OCI-LY7 (cell line): ENCODE results near the gene PRELP. TPM values are rescaled to one million over a fixed set of nuclear protein-coding genes. Genes with fewer than 3 reads are reported as not detected.

ENCODE experiments used
- BruUV-seq: library from RNA; stranded (reverse); fragments of 400-500 nt; replicated peaks from 2 replicates; lab custom pipeline; 2021; lab: Mats Ljungman, UMichigan
- CTCF ChIA-PET: fragments of 300-600 bp; sonication (Branson Sonifier 250); formaldehyde crosslinking; loops from one replicate; lab custom pipeline; 2022; ENCODE audit warnings: antibody characterized with exemption; ENCODE audit not compliant: unreplicated experiment; lab: Charles Lee
- POLR2A ChIA-PET: fragments of 300-600 bp; sonication (Branson Sonifier 250); formaldehyde crosslinking; loops from one replicate; lab custom pipeline; 2022; ENCODE audit warnings: antibody characterized with exemption; lab: Charles Lee
- DNase-seq: peaks from one replicate; pipeline ENCODE4 v3.0.0-alpha.2; 2015; ENCODE audit warnings: low spot score
- H2AFZ ChIP-seq: fragments of 200-600 bp; sonication (generic), shearing (Covaris generic); 2 replicates; pipeline ENCODE4 v1.6.1; 2014; ENCODE audit warnings: mild to moderate bottlenecking, antibody characterized with exemption, low read length, moderate library complexity
- H3K27ac ChIP-seq: fragments of 200-600 bp; sonication (generic); 2 replicates; pipeline ENCODE4 v1.5.1; 2014; ENCODE audit warnings: mixed run types, low read depth, mild to moderate bottlenecking, moderate library complexity, low read length, inconsistent platforms; ENCODE audit not compliant: poor library complexity, severe bottlenecking
- H3K36me3 ChIP-seq: fragments of 200-600 bp; sonication (generic); 2 replicates; pipeline ENCODE4 v1.6.1; 2014; ENCODE audit warnings: mild to moderate bottlenecking, antibody characterized with exemption, low read length, moderate library complexity, mixed read lengths; ENCODE audit not compliant: insufficient read depth
- H3K4me1 ChIP-seq: fragments of 200-600 bp; sonication (generic); 2 replicates; pipeline ENCODE4 v1.5.1; 2014; ENCODE audit warnings: mild to moderate bottlenecking, low read length; ENCODE audit not compliant: insufficient read depth, poor library complexity, severe bottlenecking
- H3K4me2 ChIP-seq: fragments of 200-600 bp; sonication (generic); 2 replicates; pipeline ENCODE4 v1.6.1; 2014; ENCODE audit warnings: mild to moderate bottlenecking, low read length
- H3K4me3 ChIP-seq: fragments of 200-600 bp; sonication (generic); 2 replicates; pipeline ENCODE4 v1.5.1; 2014; ENCODE audit warnings: mild to moderate bottlenecking, low read depth, low read length; ENCODE audit not compliant: poor library complexity, severe bottlenecking
- H3K79me2 ChIP-seq: fragments of 200-600 bp; sonication (generic); 2 replicates; pipeline ENCODE4 v1.6.1; 2016; ENCODE audit warnings: low read depth, mild to moderate bottlenecking, low read length, moderate library complexity, mixed read lengths; ENCODE audit not compliant: insufficient read depth
- H3K9me2 ChIP-seq: fragments of 200-600 bp; sonication (generic); 2 replicates; pipeline ENCODE4 v1.6.1; 2016; ENCODE audit warnings: mild to moderate bottlenecking, low read length, mixed read lengths; ENCODE audit not compliant: insufficient read depth
- H3K9me3 ChIP-seq: fragments of 200-600 bp; sonication (generic); 2 replicates; pipeline ENCODE4 v1.6.1; 2014; ENCODE audit warnings: mild to moderate bottlenecking, mixed run types, low read length, mixed read lengths
- H4K20me1 ChIP-seq: fragments of 200-600 bp; sonication (generic); 2 replicates; pipeline ENCODE4 v1.6.1; 2014; ENCODE audit warnings: mild to moderate bottlenecking, antibody characterized with exemption, low read length, moderate library complexity, mixed read lengths; ENCODE audit not compliant: insufficient read depth
- EZH2phosphoT487 ChIP-seq: fragments of 200-600 bp; sonication (generic); IDR thresholded peaks from 2 replicates; pipeline ENCODE4 v1.6.1; 2018; ENCODE audit warnings: low read depth, borderline replicate concordance, mild to moderate bottlenecking, mixed run types, antibody characterized with exemption, low read length, moderate library complexity, mixed read lengths
- intact Hi-C: fragments of 100-400 bp; cut with micrococcal nuclease; formaldehyde crosslinking; loops from one replicate; pipeline ENCODE4 v1.10.0; 2022; ENCODE audit not compliant: unreplicated experiment
- total RNA-seq, 2 experiments: library from RNA; depleted of rRNA in 1 of 2; stranded (reverse); fragments of >200 nt in 1 of 2; shearing (Covaris generic) in 1 of 2; gene quantifications; 2 replicates each; pipeline ENCODE4 v1.2.3, GENCODE V29; 2014 to 2022
- TF ChIP-seq, protein P1 (sequence below): fragments of 200-600 bp; sonication (generic); conservative IDR thresholded peaks from 2 replicates; pipeline ENCODE4 v1.5.1; 2014; ENCODE audit warnings: mild to moderate bottlenecking, antibody characterized with exemption, low read length, moderate library complexity, mixed read lengths

The PRELP gene
- total RNA-seq, 2 experiments from 2014 or later: not detected

- Histone ChIP-seq H3K9me3 (no peaks in the 10 kb centered on the region), H2AFZ (no peak overlapping the region), H3K9me2 (no peaks in the 10 kb centered on the region), H3K4me1 (no peaks in the 10 kb centered on the region), H3K36me3 (no peaks in the 10 kb centered on the region), H4K20me1 (no peaks in the 10 kb centered on the region), H3K79me2 (no peaks in the 10 kb centered on the region), H3K4me3 (no peak overlapping the region), H3K27ac (no peak overlapping the region), H3K4me2 (no peak overlapping the region)
- no peak for DNase-seq
- no peak for TF ChIP-seq EZH2phosphoT487
- TF ChIP-seq, protein P1, sequence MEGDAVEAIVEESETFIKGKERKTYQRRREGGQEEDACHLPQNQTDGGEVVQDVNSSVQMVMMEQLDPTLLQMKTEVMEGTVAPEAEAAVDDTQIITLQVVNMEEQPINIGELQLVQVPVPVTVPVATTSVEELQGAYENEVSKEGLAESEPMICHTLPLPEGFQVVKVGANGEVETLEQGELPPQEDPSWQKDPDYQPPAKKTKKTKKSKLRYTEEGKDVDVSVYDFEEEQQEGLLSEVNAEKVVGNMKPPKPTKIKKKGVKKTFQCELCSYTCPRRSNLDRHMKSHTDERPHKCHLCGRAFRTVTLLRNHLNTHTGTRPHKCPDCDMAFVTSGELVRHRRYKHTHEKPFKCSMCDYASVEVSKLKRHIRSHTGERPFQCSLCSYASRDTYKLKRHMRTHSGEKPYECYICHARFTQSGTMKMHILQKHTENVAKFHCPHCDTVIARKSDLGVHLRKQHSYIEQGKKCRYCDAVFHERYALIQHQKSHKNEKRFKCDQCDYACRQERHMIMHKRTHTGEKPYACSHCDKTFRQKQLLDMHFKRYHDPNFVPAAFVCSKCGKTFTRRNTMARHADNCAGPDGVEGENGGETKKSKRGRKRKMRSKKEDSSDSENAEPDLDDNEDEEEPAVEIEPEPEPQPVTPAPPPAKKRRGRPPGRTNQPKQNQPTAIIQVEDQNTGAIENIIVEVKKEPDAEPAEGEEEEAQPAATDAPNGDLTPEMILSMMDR: no peak
- intact Hi-C loops: no loop called here
- no TSS peak for BruUV-seq
- POLR2A ChIA-PET: interaction anchor here (0.7 kb wide), 1 partner anchor 21 kb away, joined by 5 read pairs; no protein-coding TSS in a partner anchor
- CTCF ChIA-PET: no interaction called here
Measured at GRCh38 chr1:203527013-203527412, 51.4 kb downstream of the PRELP start.

GRCh38 chr1:203528063-203528462 is 52.5 kb downstream of the PRELP start:
- Histone ChIP-seq H3K79me2 (no peaks in the 10 kb centered on the region), H3K9me2 (no peaks in the 10 kb centered on the region), H3K9me3 (no peaks in the 10 kb centered on the region), H3K4me1 (no peaks in the 10 kb centered on the region), H4K20me1 (no peaks in the 10 kb centered on the region), H2AFZ (no peak overlapping the region), H3K4me3 (no peak overlapping the region), H3K36me3 (no peaks in the 10 kb centered on the region), H3K27ac (no peak overlapping the region), H3K4me2 (no peak overlapping the region)
- no TSS peak for BruUV-seq
- POLR2A ChIA-PET: interaction anchor here (0.6 to 1.0 kb wide), 4 partner anchors 24 to 1541 kb away, joined by 3 to 9 read pairs (median 4); partner anchors contain the start of gene OPTC
- intact Hi-C loops: no loop called here
- CTCF ChIA-PET: no interaction called here
- TF ChIP-seq EZH2phosphoT487: no peak
- DNase-seq: no peak

GRCh38 chr1:203528976-203529835 is 53.6 kb downstream of the PRELP start:
- DNase-seq: no peak
- Histone ChIP-seq H3K4me2 (no peak overlapping the region), H3K9me3 (no peaks in the 10 kb centered on the region), H2AFZ (no peak overlapping the region), H4K20me1 (no peaks in the 10 kb centered on the region), H3K36me3 (no peaks in the 10 kb centered on the region), H3K79me2 (no peaks in the 10 kb centered on the region), H3K4me1 (no peaks in the 10 kb centered on the region), H3K4me3 (no peak overlapping the region), H3K9me2 (no peaks in the 10 kb centered on the region), H3K27ac (no peak overlapping the region)
- BruUV-seq: no TSS peak
- intact Hi-C loops: no loop called here
- ChIA-PET POLR2A (interaction anchor here (1.0 kb wide), 1 partner anchor 35 kb away, joined by 3 read pairs; the partner anchor contains the start of gene OPTC), CTCF (interaction anchor here (0.6 kb wide), 1 partner anchor 53 kb away, joined by 3 read pairs; no protein-coding TSS in a partner anchor)
- TF ChIP-seq EZH2phosphoT487: no peak
- TF ChIP-seq, protein P1: no peak
